GM12878 (cell line): ENCODE results near the gene SLC38A1. TPM values are rescaled to one million over a fixed set of nuclear protein-coding genes. Genes with fewer than 3 reads are reported as not detected.

Source experiments
- ATAC-seq: fragments of 200-7000 bp; cut with Tn5 transposase; 3 replicates; pipeline ENCODE4 v1.9.1; 2020; ENCODE audit warnings: mild to moderate bottlenecking, moderate library complexity
- BruUV-seq: library from RNA; stranded (reverse); fragments of 400-500 nt; replicated peaks from 2 replicates; lab custom pipeline; 2021; lab: Mats Ljungman, UMichigan
- CTCF ChIA-PET: fragments of 300-600 bp; sonication (Branson Sonifier 250); formaldehyde crosslinking; extraction: SDS; loops from one replicate; lab custom pipeline; 2021; ENCODE audit warnings: inconsistent platforms; lab: Yijun Ruan, JAX
- POLR2A ChIA-PET: fragments of 350-600 bp; formaldehyde crosslinking; extraction: SDS; loops from one replicate; lab custom pipeline; 2021; ENCODE audit warnings: inconsistent platforms; lab: Charles Lee
- RAD21 ChIA-PET: fragments of 300-600 bp; sonication (Branson Sonifier 250); formaldehyde crosslinking; loops from one replicate; lab custom pipeline; 2023; ENCODE audit warnings: antibody characterized with exemption; ENCODE audit not compliant: unreplicated experiment; lab: Charles Lee
- SMC1A ChIA-PET: fragments of 300-600 bp; sonication (Branson Sonifier 250); formaldehyde crosslinking; loops from one replicate; lab custom pipeline; 2023; ENCODE audit not compliant: unreplicated experiment, uncharacterized antibody; lab: Charles Lee
- DNase-seq: peaks from one replicate; pipeline ENCODE4 v3.0.0-alpha.2; 2011; ENCODE audit warnings: low read depth, low spot score
- FAIRE-seq: peaks from 3 replicates; lab custom pipeline; 2011; peaks lifted over from hg19 to GRCh38; lab: Jason Lieb, UNC
- H2AFZ ChIP-seq: 2 replicates; pipeline ENCODE4 v1.6.0; 2011; ENCODE audit warnings: low read depth, low read length, control low read depth; ENCODE audit not compliant: control insufficient read depth
- H3K27ac ChIP-seq: 2 replicates; pipeline ENCODE4 v1.5.1; 2011; ENCODE audit warnings: control low read depth; ENCODE audit not compliant: control insufficient read depth, insufficient read depth
- H3K27me3 ChIP-seq, 2 experiments: replicated peaks in 1 of 2; 2 replicates each; pipeline versions ENCODE4 v1.6.0 to v1.6.1; 2011; ENCODE audit warnings: low read length in 1 of 2; ENCODE audit not compliant: control insufficient read depth in 2 of 2, insufficient read depth in 2 of 2
- H3K36me3 ChIP-seq, 2 experiments: 2 replicates each; pipeline ENCODE4 v1.5.1; 2011; ENCODE audit warnings: low read length in 1 of 2; ENCODE audit not compliant: control insufficient read depth in 2 of 2, insufficient read depth in 2 of 2
- H3K4me1 ChIP-seq: 2 replicates; pipeline ENCODE4 v1.6.1; 2011; ENCODE audit warnings: mild to moderate bottlenecking, low read length, moderate library complexity, mixed read lengths; ENCODE audit not compliant: control insufficient read depth, insufficient read depth
- H3K4me2 ChIP-seq: 2 replicates; pipeline ENCODE4 v1.6.0; 2011; ENCODE audit warnings: control low read depth; ENCODE audit not compliant: control insufficient read depth, insufficient read depth
- H3K4me3 ChIP-seq: fragments of 200-600 bp; sonication (generic); 2 replicates; pipeline ENCODE4 v1.5.1; 2016
- H3K79me2 ChIP-seq: 2 replicates; pipeline ENCODE4 v1.6.0; 2011; ENCODE audit warnings: low read length; ENCODE audit not compliant: control insufficient read depth, insufficient read depth
- H3K9ac ChIP-seq: 2 replicates; pipeline ENCODE4 v1.8.0; 2011; ENCODE audit warnings: low read length, control low read depth, mixed read lengths; ENCODE audit not compliant: control insufficient read depth, insufficient read depth
- H3K9me3 ChIP-seq: replicated peaks from 3 replicates; pipeline ENCODE4 v1.5.1; 2011; ENCODE audit warnings: mild to moderate bottlenecking, low read length; ENCODE audit not compliant: control insufficient read depth, insufficient read depth
- H4K20me1 ChIP-seq: 2 replicates; pipeline ENCODE4 v1.6.0; 2011; ENCODE audit not compliant: control insufficient read depth, insufficient read depth
- BMI1 ChIP-seq: fragments of 450-650 bp; IDR thresholded peaks from 2 replicates; pipeline ENCODE4 v1.6.1; 2016; ENCODE audit warnings: mild to moderate bottlenecking, moderate library complexity, borderline replicate concordance
- CEBPB ChIP-seq, 2 experiments: fragments of 150-350 bp in 1 of 2; IDR thresholded peaks; 2 replicates each; pipeline ENCODE4 v1.6.1; 2012 to 2014; ENCODE audit warnings: low read depth in 2 of 2, low read length in 2 of 2, borderline replicate concordance in 1 of 2, inconsistent platforms in 1 of 2
- DPF2 ChIP-seq: fragments of 450-650 bp; IDR thresholded peaks from 2 replicates; pipeline ENCODE4 v1.6.1; 2017; ENCODE audit warnings: mild to moderate bottlenecking
- E2F8 ChIP-seq: fragments of 450-650 bp; IDR thresholded peaks from 2 replicates; pipeline ENCODE4 v1.6.1; 2018; ENCODE audit warnings: mild to moderate bottlenecking, low read depth, moderate library complexity; ENCODE audit not compliant: partially characterized antibody
- EZH2 ChIP-seq: IDR thresholded peaks from 2 replicates; pipeline ENCODE4 v1.6.1; 2012; ENCODE audit warnings: low read depth, mild to moderate bottlenecking, control low read depth, inconsistent platforms, low read length, borderline replicate concordance; ENCODE audit not compliant: control insufficient read depth
- HDAC2 ChIP-seq: fragments of 200-600 bp; sonication (generic); IDR thresholded peaks from 2 replicates; pipeline ENCODE4 v1.6.1; 2017
- IKZF2 ChIP-seq, 2 experiments: fragments of 450-650 bp; IDR thresholded peaks; 2 replicates each; pipeline ENCODE4 v1.6.1; 2017; ENCODE audit warnings: mild to moderate bottlenecking in 2 of 2, moderate library complexity in 2 of 2
- IRF4 ChIP-seq: IDR thresholded peaks from 2 replicates; pipeline ENCODE4 v1.6.1; 2011; ENCODE audit warnings: low read depth, low read length
- KDM1A ChIP-seq: fragments of 200-600 bp; sonication (generic); IDR thresholded peaks from 2 replicates; pipeline ENCODE4 v1.6.1; 2016; ENCODE audit warnings: borderline replicate concordance
- NR2C1 ChIP-seq: fragments of 450-650 bp; IDR thresholded peaks from 2 replicates; pipeline ENCODE4 v1.6.1; 2017; ENCODE audit warnings: antibody characterized with exemption, mild to moderate bottlenecking, moderate library complexity
- NR2C2 ChIP-seq: IDR thresholded peaks from 2 replicates; pipeline ENCODE4 v1.6.1; 2011; ENCODE audit warnings: borderline replicate concordance, low read depth; ENCODE audit not compliant: control insufficient read depth, insufficient read length
- NRF1 ChIP-seq: conservative IDR thresholded peaks from 2 replicates; pipeline ENCODE4 v1.6.1; 2011; ENCODE audit warnings: mild to moderate bottlenecking, low read depth, low read length, improper control_type of control experiment
- PML ChIP-seq: IDR thresholded peaks from 2 replicates; pipeline ENCODE4 v1.6.1; 2012; ENCODE audit warnings: low read length, inconsistent platforms
- POLR2AphosphoS2 ChIP-seq: IDR thresholded peaks from 2 replicates; pipeline ENCODE4 v1.6.1; 2011; ENCODE audit warnings: low read depth, mild to moderate bottlenecking, low read length, improper control_type of control experiment, moderate library complexity
- POU2F2 ChIP-seq: IDR thresholded peaks from 3 replicates; pipeline ENCODE4 v1.6.1; 2011; ENCODE audit warnings: low read depth, mild to moderate bottlenecking, low read length, borderline replicate concordance
- SIX5 ChIP-seq: IDR thresholded peaks from 2 replicates; pipeline ENCODE4 v1.6.1; 2011; ENCODE audit warnings: mild to moderate bottlenecking, low read depth, low read length, moderate library complexity; ENCODE audit not compliant: severe bottlenecking
- ZBTB4 ChIP-seq: fragments of 450-650 bp; formaldehyde crosslinking; IDR thresholded peaks from 2 replicates; pipeline ENCODE4 v1.4.0; 2022; ENCODE audit warnings: mild to moderate bottlenecking, moderate library complexity
- WGBS: methylation state at CpG from one replicate; pipeline ENCODE4 v1.1.6; 2016; ENCODE audit warnings: low lambda C conversion rate; ENCODE audit not compliant: insufficient replicate concordance, insufficient coverage; ENCODE audit errors: missing lambda C conversion rate; 5-methylcytosine and 5-hydroxymethylcytosine counted together
- in situ Hi-C: fragments of 300-500 bp; cut with MboI; formaldehyde crosslinking; loops from 9 replicates; pipeline ENCODE4 v1.14.3; 2018; ENCODE audit warnings: mixed read lengths
- intact Hi-C: fragments of 100-400 bp; cut with micrococcal nuclease; formaldehyde crosslinking; loops from one replicate; pipeline ENCODE4 v1.14.2; 2022; ENCODE audit not compliant: unreplicated experiment
- polyA plus RNA-seq, 11 experiments: library from polyadenylated mRNA; depleted of rRNA in 4 of 11; unstranded in 6 of 11; stranded (reverse) in 5 of 11; fragments of >200 nt; fragmentation: Nextera tagmentation in 4 of 11; fragmentation: Illumina TruSeq in 1 of 11; extraction: Ambion mirVana in 4 of 11; extraction: Trizol in 1 of 11; gene quantifications; 1 replicate in 1 of 11; 2 replicates in 10 of 11; pipeline versions ENCODE4 v1.2.1 to v1.2.3, GENCODE V29; 2011 to 2016; ENCODE audit warnings: inconsistent platforms in 2 of 11, missing spikeins in 2 of 11, low read depth in 1 of 11
- total RNA-seq, 4 experiments: library from RNA; depleted of rRNA in 3 of 4; stranded (reverse); fragments of >200 nt in 3 of 4; fragmentation: Illumina TruSeq in 1 of 4; extraction: Trizol in 1 of 4; gene quantifications; 2 replicates each; pipeline versions ENCODE4 v1.2.1 to v1.2.3, GENCODE V29; 2013 to 2021

SLC38A1 gene
- total and polyA plus RNA-seq, 10 of the 15 experiments (the other 5 are each of a cell fraction or from before 2014, with no cell fraction given), result 38.1 to 191 (median 144) TPM

GRCh38 chr12:46224386-46224785 lies 44.5 kb downstream of the SLC38A1 start:
- Histone ChIP-seq H3K27ac (no peak overlapping the region), H2AFZ (no peak overlapping the region), H3K27me3 (no peaks in the 10 kb centered on the region), H4K20me1 (no peaks in the 10 kb centered on the region), H3K79me2 (peaks cover 48% of the 10 kb centered on the region), H3K4me2 (0 out of 2 replicates have a peak overlapping the region, but pooled peaks have one; percentile 5), H3K9me3 (no peaks in the 10 kb centered on the region), H3K4me1 (peaks cover 22% of the 10 kb centered on the region), H3K9ac (no peak overlapping the region), H3K4me3 (no peak overlapping the region), H3K36me3 (peaks cover 15 to 33% of the 10 kb centered on the region in 2 experiments)
- ChIA-PET SMC1A (interaction anchor here (1.0 to 4.6 kb wide), 7 partner anchors 9 to 47 kb away, joined by 4 to 26 read pairs (median 6); no protein-coding TSS in a partner anchor), POLR2A (interaction anchor here (1.0 to 1.2 kb wide), 2 partner anchors 19 to 44 kb away, joined by 3 read pairs; partner anchors contain the start of gene SLC38A1), CTCF (interaction anchor here (0.9 to 1.7 kb wide), 3 partner anchors 16 to 234 kb away, joined by 3 to 8 read pairs (median 4); no protein-coding TSS in a partner anchor), RAD21 (interaction anchor here (1.2 to 1.7 kb wide), 3 partner anchors 10 to 40 kb away, joined by 3 to 5 read pairs (median 4); no protein-coding TSS in a partner anchor)
- in situ Hi-C loops, result no loop called here
- ATAC-seq (no peak), DNase-seq (no peak), FAIRE-seq (no peak)
- WGBS, result 100% methylated on average over 1 of the region's 1 CpG
- intact Hi-C loops, result no loop called here
- BruUV-seq, result no TSS peak
- TF ChIP-seq DPF2 (no peak), CEBPB (IDR thresholded peaks at IDR 0.05; ENCODE audit: borderline replicate concordance in 1 of 2, low read depth in 2 of 2, low read length in 2 of 2) (no peak), E2F8 (no peak), POLR2AphosphoS2 (no peak), SIX5 (no peak), IKZF2 (IDR thresholded peaks at IDR 0.05) (no peak), KDM1A (no peak), NR2C1 (no peak), NRF1 (no peak), NR2C2 (no peak), IRF4 (no peak), HDAC2 (no peak), EZH2 (no peak), BMI1 (no peak), ZBTB4 (CRISPR knock-in tag) (no peak), POU2F2 (no peak), PML (no peak)
